ENCODE measurements around the gene PLCXD1. TPM values are rescaled to one million over a fixed set of nuclear protein-coding genes. Genes with fewer than 3 reads are reported as not detected.
"Not testable (repeated sequence)": the region's sequence is repeated elsewhere in the genome, so short reads cannot be mapped to it uniquely, and the experiment has no call there.

PLCXD1 gene
- total RNA-seq, 1 donor = 8.2 TPM

DNA sequence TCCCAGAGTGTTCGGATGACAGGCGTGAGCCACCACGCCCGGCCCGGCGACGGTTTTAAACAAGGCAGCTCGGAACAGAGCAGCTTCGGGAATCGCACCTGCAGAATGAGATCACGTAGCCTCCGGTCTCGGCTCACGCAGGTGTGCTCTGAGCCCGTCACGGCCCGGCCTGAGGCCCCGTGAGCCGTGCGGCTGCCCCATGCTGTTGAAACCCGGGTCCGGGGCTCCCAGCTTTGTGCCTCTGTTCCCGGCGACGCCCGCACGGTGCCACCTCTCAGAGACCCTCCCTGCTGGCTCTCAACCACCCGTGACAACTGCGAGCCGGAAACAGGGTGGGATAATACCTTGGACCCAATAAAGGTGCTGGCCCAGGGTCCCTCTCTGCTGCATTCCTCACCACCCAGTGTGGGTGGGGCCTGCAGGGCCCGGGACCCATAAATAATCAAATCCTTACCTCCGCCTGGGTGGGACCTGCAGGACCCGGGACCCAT, 13.4 kb upstream of the PLCXD1 start:
- H3K4me3 ChIP-seq (ENCODE audit: low read depth, low read length) = no peak overlapping the region
- DNase-seq (ENCODE audit: low read depth) = no peak

DNA sequence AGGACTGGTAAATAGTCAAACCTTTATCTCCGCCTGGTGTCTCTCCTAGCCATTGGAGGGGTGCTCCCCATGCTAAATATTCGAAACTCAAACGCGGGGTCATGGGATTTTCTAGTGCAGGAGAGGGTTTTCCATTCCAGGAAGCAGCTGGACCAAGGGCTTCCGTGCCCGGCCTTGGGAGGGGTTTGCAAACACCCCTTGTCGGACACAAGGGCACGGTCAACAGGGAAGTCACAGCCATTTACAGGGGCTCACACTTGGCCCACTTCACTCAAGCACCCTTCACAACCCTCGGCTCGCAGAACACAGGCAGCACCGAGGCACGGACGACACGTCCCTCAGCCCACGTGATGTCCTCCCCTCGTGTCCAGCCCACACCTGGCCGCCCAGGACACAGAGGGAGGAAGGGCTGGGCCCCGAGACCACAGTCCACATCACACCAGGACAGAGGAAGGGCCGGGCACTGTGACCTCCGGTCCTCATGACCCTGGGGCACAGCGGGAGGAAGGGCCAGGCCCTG, 10.3 kb upstream of the PLCXD1 start:
- no peak for DNase-seq (ENCODE audit: low read depth)
- H3K4me3 ChIP-seq (ENCODE audit: low read depth, low read length) = no peak overlapping the region
- TF ChIP-seq, protein P1, sequence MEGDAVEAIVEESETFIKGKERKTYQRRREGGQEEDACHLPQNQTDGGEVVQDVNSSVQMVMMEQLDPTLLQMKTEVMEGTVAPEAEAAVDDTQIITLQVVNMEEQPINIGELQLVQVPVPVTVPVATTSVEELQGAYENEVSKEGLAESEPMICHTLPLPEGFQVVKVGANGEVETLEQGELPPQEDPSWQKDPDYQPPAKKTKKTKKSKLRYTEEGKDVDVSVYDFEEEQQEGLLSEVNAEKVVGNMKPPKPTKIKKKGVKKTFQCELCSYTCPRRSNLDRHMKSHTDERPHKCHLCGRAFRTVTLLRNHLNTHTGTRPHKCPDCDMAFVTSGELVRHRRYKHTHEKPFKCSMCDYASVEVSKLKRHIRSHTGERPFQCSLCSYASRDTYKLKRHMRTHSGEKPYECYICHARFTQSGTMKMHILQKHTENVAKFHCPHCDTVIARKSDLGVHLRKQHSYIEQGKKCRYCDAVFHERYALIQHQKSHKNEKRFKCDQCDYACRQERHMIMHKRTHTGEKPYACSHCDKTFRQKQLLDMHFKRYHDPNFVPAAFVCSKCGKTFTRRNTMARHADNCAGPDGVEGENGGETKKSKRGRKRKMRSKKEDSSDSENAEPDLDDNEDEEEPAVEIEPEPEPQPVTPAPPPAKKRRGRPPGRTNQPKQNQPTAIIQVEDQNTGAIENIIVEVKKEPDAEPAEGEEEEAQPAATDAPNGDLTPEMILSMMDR (IDR thresholded peaks at IDR 0.05; ENCODE audit: insufficient read depth, low read depth, low read length) = no peak

More for the DNA sequence above, 13.4 kb upstream of the PLCXD1 start:
- TF ChIP-seq, protein P1 (IDR thresholded peaks at IDR 0.05; ENCODE audit: insufficient read depth, low read depth, low read length) = no peak

DNA sequence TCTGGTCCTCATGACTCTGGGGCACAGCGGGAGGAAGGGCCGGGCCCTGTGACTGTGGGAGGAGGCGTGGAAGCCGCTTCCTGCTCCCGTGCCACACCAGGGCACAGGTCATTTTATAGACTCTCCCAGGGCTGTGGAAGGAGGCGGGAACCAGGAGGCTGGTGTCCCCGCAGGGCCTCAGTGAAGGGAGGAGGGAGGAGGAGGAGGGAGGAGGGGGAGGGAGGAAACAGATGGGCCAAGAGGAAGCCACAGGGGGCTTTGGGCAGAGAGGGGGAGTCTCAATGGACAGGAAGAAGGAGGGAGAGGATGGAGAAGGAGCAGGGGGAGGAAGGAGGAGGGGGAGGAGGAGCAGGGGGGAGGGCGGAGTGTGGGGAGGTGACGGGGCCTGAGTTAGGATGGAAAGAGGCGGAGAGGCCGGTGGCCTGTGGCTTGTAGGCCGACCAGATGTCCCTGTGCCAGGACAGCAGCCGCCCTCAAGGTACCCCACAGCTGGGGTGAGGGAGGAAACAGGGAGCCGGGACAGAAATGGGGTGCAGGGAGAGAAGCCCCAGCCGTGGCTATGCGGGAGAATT, 6.2 kb upstream of the PLCXD1 start:
- TF ChIP-seq, protein P1 (IDR thresholded peaks at IDR 0.05; ENCODE audit: insufficient read depth, low read depth, low read length) = no peak
- H3K4me3 ChIP-seq (ENCODE audit: low read depth, low read length) = no peak overlapping the region
- peak; percentile 59 for DNase-seq (ENCODE audit: low read depth)

DNA sequence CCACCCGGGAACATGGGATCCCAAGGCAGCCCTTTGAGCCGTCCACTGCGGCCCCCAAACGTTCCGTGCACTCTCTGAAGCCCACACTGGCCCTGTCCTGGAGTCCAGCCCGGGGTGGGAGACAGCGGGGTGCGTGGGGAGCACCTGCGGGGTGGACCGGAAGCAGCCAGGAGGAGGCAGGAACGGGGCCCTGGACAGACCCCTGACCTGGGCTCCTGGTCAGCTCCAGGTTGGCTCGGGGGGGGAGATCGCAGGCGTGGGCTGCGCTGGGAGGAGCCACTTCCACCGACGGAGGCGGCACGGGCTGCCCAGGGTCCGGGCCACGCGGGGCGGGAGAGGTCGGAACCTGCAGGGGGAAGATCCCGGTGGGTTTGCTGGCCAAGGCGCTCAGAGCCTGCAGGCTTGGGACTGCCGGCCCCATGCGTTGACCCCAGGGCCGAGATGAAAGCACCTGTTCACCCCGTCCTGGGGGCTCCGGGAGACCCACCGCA, 5.7 kb upstream of the PLCXD1 start:
- H3K4me3 ChIP-seq (ENCODE audit: low read depth, low read length) = peak overlapping the region; percentile 73
- TF ChIP-seq, protein P1 (IDR thresholded peaks at IDR 0.05; ENCODE audit: insufficient read depth, low read depth, low read length) = no peak
- no peak for DNase-seq (ENCODE audit: low read depth)

DNA sequence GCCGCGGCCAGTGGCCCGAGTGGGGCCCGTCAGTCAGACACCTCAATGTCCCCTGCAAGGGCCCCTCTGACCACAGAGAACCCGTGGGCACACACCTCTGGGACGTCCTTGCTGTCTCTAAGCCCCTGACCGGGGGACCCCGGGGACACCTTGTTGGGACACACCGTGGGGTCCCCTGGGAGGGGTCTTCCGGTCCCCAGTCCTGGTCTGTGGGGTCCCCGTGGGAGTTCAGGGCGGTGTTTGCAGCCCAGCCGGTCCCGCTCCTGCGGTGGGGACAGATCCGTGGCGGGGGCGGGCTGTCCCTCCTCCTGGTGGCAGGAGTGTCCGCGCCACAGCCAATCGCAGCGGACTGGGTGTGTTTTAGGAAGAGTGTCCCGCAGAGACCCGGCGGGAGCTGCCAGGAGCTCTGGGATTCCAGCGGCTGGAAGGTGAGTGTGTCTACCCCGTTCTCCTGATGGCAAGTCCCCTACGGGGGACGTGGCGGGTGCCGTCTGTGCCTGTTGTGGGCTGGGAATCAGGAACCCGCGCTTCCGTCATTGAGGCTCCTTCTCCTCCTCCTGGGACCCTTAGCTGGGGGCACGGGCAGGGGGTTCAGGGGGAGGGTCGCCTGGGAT, 5.1 kb upstream of the PLCXD1 start:
- DNase-seq (ENCODE audit: low read depth) = peak; percentile 48
- TF ChIP-seq, protein P1 (IDR thresholded peaks at IDR 0.05; ENCODE audit: insufficient read depth, low read depth, low read length) = no peak
- H3K4me3 ChIP-seq (ENCODE audit: low read depth, low read length) = peak overlapping the region; percentile 73

DNA sequence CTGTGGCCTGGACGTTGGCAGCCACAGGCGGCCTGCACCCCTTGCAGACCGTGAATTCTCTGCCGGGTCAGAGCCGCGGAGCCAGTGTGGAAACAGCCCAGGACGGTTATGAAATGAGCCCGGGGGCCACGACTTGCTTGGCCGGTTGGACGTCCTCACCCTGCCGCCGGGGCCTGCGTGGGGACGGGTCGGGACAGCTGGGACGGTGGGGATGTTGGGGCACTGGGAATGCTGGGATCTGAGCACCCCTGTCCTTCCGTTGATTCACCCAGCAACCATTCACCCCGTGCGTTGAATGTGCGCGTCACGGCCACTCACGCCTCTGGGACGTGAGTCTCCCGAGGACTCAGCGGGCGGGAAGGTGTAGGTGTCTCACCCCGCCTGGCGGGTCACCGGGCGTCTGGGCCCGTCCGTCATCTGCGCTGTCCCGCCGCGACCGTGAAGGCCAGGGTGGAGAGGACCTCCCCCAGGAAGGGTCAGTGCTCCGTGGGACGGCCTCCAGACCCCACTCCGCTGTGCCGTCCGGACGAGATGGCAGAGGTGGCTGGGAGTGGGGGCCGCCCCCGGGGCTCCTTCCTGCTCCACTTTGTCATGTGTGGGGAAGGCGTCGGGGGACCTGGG, 4.5 kb upstream of the PLCXD1 start:
- TF ChIP-seq, protein P1 (IDR thresholded peaks at IDR 0.05; ENCODE audit: insufficient read depth, low read depth, low read length) = no peak
- peak; percentile 57 for DNase-seq (ENCODE audit: low read depth)
- H3K4me3 ChIP-seq (ENCODE audit: low read depth, low read length) = peak overlapping the region; percentile 73

DNA sequence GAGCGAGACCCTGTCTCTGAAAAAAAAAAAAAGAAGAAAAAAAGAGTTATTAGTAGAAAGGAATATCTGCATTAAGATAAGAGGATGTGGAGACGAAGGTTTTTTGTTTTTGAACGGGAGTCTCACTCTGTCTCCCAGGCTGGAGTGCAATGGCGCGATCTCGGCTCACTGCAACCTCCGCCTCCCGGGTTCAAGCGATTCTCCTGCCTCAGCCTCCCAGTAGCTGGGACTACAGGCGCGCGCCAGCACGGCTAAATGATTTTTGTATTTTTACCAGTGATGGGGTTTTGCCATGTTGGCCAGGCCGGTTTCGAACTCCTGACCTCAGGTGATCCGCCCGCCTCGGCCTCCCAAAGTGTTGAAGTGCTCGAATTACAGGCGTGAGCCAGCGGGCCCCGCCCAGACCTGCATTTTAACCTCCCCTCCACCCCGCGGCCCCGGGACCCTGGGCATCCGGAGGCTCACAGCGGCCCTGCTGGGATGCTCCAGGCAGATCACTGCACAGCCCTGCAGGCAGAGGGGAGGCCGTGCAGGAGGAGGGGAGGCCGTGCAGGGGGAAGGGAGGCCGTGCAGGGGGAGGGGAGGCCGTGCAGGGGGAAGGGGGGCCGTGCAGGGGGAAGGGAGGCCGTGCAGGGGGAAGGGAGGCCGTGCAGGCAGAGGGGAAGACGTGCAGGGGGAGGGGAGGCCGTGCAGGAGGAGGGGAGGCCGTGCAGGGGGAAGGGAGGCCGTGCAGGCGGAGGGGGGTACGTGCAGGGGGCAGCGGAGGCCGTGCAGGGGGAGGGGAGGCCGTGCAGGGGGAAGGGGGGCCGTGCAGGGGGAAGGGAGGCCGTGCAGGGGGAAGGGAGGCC, 1.2 kb upstream of the PLCXD1 start:
- peak overlapping the region; percentile 9 for H3K4me3 ChIP-seq (ENCODE audit: low read depth, low read length)

DNA sequence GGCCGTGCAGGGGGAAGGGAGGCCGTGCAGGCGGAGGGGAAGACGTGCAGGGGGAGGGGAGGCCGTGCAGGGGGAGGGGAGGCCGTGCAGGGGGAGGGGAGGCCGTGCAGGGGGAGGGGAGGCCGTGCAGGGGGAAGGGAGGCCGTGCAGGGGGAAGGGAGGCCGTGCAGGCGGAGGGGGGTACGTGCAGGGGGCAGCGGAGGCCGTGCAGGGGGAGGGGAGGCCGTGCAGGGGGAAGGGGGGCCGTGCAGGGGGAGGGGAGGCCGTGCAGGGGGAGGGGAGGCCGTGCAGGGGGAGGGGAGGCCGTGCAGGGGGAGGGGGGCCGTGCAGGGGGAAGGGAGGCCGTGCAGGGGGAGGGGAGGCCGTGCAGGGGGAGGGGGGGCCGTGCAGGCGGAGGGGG, 459 bp upstream of the PLCXD1 start:
- DNase-seq (ENCODE audit: low read depth); H3K4me3 ChIP-seq (ENCODE audit: low read depth, low read length): not testable (repeated sequence)

More for the DNA sequence above, 1.2 kb upstream of the PLCXD1 start:
- DNase-seq (ENCODE audit: low read depth) = not testable (repeated sequence)

DNA sequence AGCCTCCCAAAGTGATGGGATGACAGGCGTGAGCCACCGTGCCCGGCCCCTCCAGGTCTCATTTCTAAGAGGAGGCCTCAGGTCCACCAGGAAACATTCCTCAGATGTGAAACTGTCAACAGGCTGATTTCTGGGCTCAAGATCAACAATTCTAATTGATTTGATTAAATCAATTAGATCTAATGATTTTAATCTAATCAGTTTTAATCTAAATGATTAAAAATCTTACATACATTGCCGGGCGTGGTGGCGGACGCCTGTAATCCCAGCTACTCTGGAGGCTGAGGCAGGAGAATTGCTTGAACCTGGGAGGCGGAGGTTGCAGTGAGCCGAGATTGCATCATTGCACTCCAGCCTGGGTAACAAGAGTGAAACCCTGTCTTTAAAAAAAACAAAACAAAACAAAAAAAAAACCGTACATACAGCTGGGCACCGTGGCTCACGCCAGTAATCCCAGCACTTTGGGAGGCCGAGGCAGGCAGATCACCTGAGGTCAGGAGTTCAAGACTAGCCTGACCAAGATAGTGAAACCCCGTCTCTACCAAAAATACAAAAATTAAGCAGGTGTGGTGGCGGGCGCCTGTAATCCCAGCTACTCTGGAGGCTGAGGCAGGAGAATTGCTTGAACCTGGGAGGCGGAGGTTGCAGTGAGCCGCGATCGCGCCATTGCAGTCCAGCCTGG, 960 bp downstream of the PLCXD1 start:
- DNase-seq (ENCODE audit: low read depth) = not testable (repeated sequence)
- peak overlapping the region; percentile 59 for H3K4me3 ChIP-seq (ENCODE audit: low read depth, low read length)

Data from fibroblast of villous mesenchyme (primary cell).